Activated naive CD4-positive, alpha-beta T cell treated with anti-CD3 and anti-CD28 coated beads for 36 hours (primary cell): ENCODE data around the gene TTC36. TPM values are rescaled to one million over a fixed set of nuclear protein-coding genes. Genes with fewer than 3 reads are reported as not detected.

Source experiments
- CTCF ChIA-PET: fragments of 350-600 bp; sonication (Branson Sonifier 250); formaldehyde crosslinking; loops from one replicate; lab custom pipeline; 2021; ENCODE audit warnings: antibody characterized with exemption; lab: Charles Lee
- DNase-seq: peaks from one replicate; pipeline ENCODE4 v3.0.0-alpha.2; 2020
- H3K27ac Mint-ChIP-seq: one replicate; pipeline ENCODE4 v1.8.0; 2021; ENCODE audit warnings: mild to moderate bottlenecking, mixed read lengths
- H3K27me3 Mint-ChIP-seq: one replicate; pipeline ENCODE4 v1.8.0; 2021; ENCODE audit warnings: low read depth, mixed read lengths
- H3K36me3 Mint-ChIP-seq: one replicate; pipeline ENCODE4 v1.8.0; 2021; ENCODE audit warnings: low read depth, mixed read lengths
- H3K4me1 Mint-ChIP-seq: one replicate; pipeline ENCODE4 v1.8.0; 2021; ENCODE audit warnings: low read depth, mixed read lengths
- H3K4me3 Mint-ChIP-seq: one replicate; pipeline ENCODE4 v1.8.0; 2021; ENCODE audit warnings: mild to moderate bottlenecking, moderate library complexity, mixed read lengths
- H3K9me3 Mint-ChIP-seq: one replicate; pipeline ENCODE4 v1.8.0; 2021; ENCODE audit warnings: mixed read lengths
- intact Hi-C: fragments of 100-400 bp; cut with micrococcal nuclease; formaldehyde crosslinking; loops from one replicate; pipeline ENCODE4 v1.15.1; 2023
- total RNA-seq, 2 experiments: library from RNA; stranded (reverse); gene quantifications; one replicate each; pipeline ENCODE4 v1.2.3, GENCODE V29; 2021

TTC36 gene
- total RNA-seq, 2 experiments from 2014 or later = not detected

DNA sequence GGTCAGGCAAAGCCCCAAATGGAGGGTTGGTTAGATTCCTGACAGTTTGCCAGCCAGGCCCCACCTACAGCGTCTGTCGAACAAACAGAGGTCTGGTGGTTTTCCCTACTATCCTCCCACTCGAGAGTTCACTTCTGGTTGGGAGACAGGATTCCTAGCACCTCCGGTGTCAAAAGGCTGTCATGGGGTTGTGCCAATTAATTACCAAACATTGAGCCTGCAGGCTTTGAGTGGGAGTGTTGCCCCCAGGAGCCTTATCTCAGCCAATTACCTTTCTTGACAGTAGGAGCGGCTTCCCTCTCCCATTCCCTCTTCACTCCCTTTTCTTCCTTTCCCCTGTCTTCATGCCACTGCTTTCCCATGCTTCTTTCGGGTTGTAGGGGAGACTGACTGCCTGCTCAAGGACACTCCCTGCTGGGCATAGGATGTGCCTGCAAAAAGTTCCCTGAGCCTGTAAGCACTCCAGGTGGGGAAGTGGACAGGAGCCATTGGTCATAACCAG is 4.7 kb upstream of the TTC36 start:
- peaks cover 6% of the 10 kb centered on the region for H3K4me1 Mint-ChIP-seq
- H3K9me3 Mint-ChIP-seq = no peaks in the 10 kb centered on the region
- H3K27ac Mint-ChIP-seq = no peak overlapping the region
- H3K36me3 Mint-ChIP-seq = peaks cover 14% of the 10 kb centered on the region
- no peaks in the 10 kb centered on the region for H3K27me3 Mint-ChIP-seq
- H3K4me3 Mint-ChIP-seq = no peak overlapping the region
- no peak for DNase-seq
- CTCF ChIA-PET = no interaction called here
- intact Hi-C loops = no loop called here

DNA sequence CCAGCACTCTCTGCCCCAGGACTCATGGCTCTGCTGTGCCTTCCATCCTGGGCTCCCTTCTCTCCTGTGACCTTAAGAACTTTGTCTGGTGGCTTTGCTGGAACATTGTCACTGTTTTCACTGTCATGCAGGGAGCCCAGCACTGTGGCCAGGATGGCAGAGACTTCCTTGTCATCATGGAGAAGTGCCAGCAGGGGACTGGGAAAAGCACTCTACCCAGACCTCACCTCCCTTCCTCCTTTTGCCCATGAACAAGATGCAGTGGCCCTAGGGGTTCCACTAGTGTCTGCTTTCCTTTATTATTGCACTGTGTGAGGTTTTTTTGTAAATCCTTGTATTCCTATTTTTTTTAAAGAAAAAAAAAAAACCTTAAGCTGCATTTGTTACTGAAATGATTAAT is 2.9 kb upstream of the TTC36 start:
- Mint-ChIP-seq H3K27ac (no peak overlapping the region), H3K4me1 (peaks cover 16% of the 10 kb centered on the region), H3K27me3 (no peaks in the 10 kb centered on the region), H3K9me3 (no peaks in the 10 kb centered on the region), H3K36me3 (peaks cover 14% of the 10 kb centered on the region), H3K4me3 (no peak overlapping the region)
- CTCF ChIA-PET = interaction anchor here (0.7 to 0.9 kb wide), 2 partner anchors 18 to 84 kb away, joined by 3 to 4 read pairs; no protein-coding TSS in a partner anchor
- intact Hi-C loops = no loop called here
- DNase-seq = no peak

DNA sequence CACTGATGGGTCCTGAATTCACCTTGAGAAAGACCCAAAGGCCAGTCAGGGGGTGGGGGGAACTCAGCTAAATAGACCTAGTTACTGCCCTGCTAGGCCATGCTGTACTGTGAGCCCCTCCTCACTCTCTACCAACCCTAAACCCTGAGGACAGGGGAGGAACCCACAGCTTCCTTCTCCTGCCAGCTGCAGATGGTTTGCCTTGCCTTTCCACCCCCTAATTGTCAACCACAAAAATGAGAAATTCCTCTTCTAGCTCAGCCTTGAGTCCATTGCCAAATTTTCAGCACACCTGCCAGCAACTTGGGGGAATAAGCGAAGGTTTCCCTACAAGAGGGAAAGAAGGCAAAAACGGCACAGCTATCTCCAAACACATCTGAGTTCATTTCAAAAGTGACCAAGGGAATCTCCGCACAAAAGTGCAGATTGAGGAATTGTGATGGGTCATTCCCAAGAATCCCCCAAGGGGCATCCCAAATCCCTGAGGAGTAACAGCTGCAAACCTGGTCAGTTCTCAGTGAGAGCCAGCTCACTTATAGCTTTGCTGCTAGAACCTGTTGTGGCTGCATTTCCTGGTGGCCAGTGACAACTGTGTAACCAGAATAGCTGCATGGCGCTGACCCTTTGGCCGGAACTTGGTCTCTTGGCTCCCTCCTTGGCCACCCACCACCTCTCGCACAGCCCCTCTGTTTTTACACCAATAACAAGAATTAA is 2.4 kb upstream of the TTC36 start:
- Mint-ChIP-seq H3K4me3 (no peak overlapping the region), H3K27me3 (no peaks in the 10 kb centered on the region), H3K4me1 (peaks cover 21% of the 10 kb centered on the region), H3K27ac (no peak overlapping the region), H3K9me3 (no peaks in the 10 kb centered on the region), H3K36me3 (peaks cover 14% of the 10 kb centered on the region)
- CTCF ChIA-PET = interaction anchor here (0.7 to 0.9 kb wide), 3 partner anchors 19 to 88 kb away, joined by 3 to 4 read pairs (median 3); no protein-coding TSS in a partner anchor
- intact Hi-C loops = no loop called here
- no peak for DNase-seq

DNA sequence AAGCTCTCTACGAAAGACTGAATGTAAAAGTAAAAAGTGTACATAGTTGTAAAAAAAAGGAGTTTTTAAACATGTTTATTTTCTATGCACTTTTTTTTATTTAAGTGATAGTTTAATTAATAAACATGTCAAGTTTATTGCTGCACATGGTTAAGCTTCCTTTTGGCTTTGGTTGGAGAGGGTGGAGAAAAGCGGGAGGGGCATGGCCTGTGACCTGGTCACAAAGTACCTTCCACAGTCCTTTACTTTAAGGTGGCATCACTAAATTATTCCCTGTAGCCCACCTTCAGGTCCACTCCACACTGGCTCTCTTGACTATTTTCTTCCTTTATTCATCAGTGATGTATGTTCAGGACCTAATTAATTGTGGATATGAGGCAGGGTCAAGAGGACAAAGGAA is 586 bp upstream of the TTC36 start:
- no peak for DNase-seq
- peaks cover 6% of the 10 kb centered on the region for H3K36me3 Mint-ChIP-seq
- CTCF ChIA-PET = interaction anchor here (0.5 to 0.7 kb wide), 2 partner anchors 13 to 25 kb away, joined by 3 to 4 read pairs; no protein-coding TSS in a partner anchor
- H3K27ac Mint-ChIP-seq = no peak overlapping the region
- no peaks in the 10 kb centered on the region for H3K27me3 Mint-ChIP-seq
- no peaks in the 10 kb centered on the region for H3K9me3 Mint-ChIP-seq
- intact Hi-C loops = no loop called here
- peaks cover 29% of the 10 kb centered on the region for H3K4me1 Mint-ChIP-seq
- no peak overlapping the region for H3K4me3 Mint-ChIP-seq

- CTCF ChIA-PET = no interaction called here
- Mint-ChIP-seq H3K4me1 (peaks cover 33% of the 10 kb centered on the region), H3K9me3 (no peaks in the 10 kb centered on the region), H3K27ac (no peak overlapping the region), H3K27me3 (no peaks in the 10 kb centered on the region), H3K36me3 (peaks cover 5% of the 10 kb centered on the region), H3K4me3 (no peak overlapping the region)
- DNase-seq = no peak
- intact Hi-C loops = no loop called here
Measured at GRCh38 chr11:118528511-118528910, 1.2 kb downstream of the TTC36 start.

DNA sequence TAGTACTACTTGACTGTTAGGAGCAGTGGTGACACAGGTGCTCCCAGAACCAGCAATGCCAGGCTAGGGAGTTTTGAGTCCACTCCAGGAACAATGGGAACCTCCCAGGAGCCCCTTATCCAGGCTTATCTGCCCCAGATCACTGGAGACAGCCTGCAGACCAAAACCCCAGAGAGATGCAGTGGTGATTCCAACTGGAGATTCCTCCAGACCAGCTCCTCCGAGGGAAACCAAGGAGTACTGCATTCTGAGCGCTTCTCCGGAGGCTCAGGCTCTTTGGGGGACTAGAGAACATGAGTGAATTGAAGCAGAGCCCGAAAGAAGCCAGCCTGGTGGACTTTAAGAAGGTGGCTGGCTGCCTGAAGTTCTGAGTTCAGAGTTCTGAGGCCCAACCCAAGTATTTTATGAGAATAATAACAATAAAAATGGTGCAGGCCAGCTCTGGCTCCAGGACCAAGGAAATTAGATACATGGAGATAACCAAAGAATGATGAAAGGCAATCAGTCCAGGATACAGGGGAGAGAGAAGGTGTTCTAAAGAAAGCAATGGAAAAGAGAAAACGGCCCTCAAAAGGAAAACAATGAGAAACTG is 2.4 kb downstream of the TTC36 start:
- Mint-ChIP-seq H3K9me3 (no peaks in the 10 kb centered on the region), H3K27me3 (no peaks in the 10 kb centered on the region), H3K27ac (no peak overlapping the region), H3K4me1 (peaks cover 30% of the 10 kb centered on the region), H3K36me3 (no peaks in the 10 kb centered on the region), H3K4me3 (peak overlapping the region; percentile 70)
- intact Hi-C loops = loop anchor here (1.0 to 2.0 kb wide), 2 partner anchors 37 to 489 kb away; partner anchors contain the start of genes RPS25 and TRAPPC4
- DNase-seq = no peak
- CTCF ChIA-PET = no interaction called here

DNA sequence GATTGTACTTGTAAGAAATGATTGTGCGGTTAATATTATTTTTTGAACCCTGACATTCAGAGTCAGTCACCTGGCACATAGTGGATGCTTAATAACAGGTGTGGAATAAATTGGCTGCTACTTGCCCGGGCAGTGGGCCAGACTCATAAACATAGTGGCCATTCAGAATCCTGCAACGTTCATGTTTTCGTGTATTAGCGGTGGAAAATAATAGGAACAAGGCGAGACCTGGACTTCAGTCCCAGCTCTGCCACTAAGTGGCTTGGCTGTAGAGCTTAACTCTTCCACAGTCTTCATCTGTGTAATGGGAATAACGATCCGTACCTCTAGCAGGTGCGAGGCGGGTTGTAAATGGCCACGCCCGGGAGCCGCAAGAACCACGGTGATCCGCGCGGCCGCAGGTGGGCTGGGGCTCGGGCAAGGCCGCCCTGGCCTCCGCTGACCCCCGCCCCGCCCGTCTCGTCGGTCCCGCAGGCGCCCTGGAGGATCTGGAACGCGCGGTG is 3.0 kb downstream of the TTC36 start:
- H3K27ac Mint-ChIP-seq = no peak overlapping the region
- no peaks in the 10 kb centered on the region for H3K36me3 Mint-ChIP-seq
- no peaks in the 10 kb centered on the region for H3K27me3 Mint-ChIP-seq
- DNase-seq = no peak
- peak overlapping the region; percentile 70 for H3K4me3 Mint-ChIP-seq
- intact Hi-C loops = loop anchor here (1.0 to 2.0 kb wide), 2 partner anchors 36 to 489 kb away; partner anchors contain the start of genes RPS25 and TRAPPC4
- no peaks in the 10 kb centered on the region for H3K9me3 Mint-ChIP-seq
- CTCF ChIA-PET = no interaction called here
- peaks cover 30% of the 10 kb centered on the region for H3K4me1 Mint-ChIP-seq

GRCh38 chr11:118530683-118531596 is 3.7 kb downstream of the TTC36 start, which contains the start of gene TMEM25:
Gene TMEM25, plus strand, starts transcription at chr11:118531192. Its CDS starts 610 bp downstream, at chr11:118531802.
- no peaks in the 10 kb centered on the region for H3K36me3 Mint-ChIP-seq
- DNase-seq = peak; percentile 75
- H3K27me3 Mint-ChIP-seq = no peaks in the 10 kb centered on the region
- CTCF ChIA-PET = no interaction called here
- intact Hi-C loops = loop anchor here (1.0 to 2.0 kb wide), 3 partner anchors 35 to 488 kb away; partner anchors contain the start of genes ATP5MG, RPS25 and TRAPPC4
- H3K4me1 Mint-ChIP-seq = peaks cover 30% of the 10 kb centered on the region
- H3K4me3 Mint-ChIP-seq = peak within 1 kb of the TSS; percentile 95
- no peak within 1 kb of the TSS for H3K27ac Mint-ChIP-seq
- no peaks in the 10 kb centered on the region for H3K9me3 Mint-ChIP-seq

DNA sequence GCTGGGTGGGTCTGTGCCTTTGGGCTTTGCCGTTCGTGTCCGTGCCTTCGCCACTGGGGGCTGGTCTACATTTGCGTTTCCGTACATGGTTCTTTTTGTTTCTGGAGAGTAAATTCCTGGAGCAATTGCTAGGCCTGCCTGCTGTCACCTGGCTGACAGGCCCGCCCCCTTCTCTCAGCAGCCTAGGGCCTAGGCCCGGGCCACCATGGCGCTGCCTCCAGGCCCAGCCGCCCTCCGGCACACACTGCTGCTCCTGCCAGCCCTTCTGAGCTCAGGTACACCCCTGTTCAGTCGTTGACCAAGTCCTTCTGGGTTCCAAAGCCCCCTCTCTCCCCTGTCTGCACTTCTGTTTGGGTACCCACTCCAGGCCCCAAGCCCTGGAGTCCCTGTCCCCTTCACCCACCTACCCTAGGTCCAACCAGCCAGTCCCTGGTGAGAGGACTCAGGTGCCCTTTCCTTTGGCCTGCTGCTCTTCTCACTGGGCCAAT is 4.4 kb downstream of the TTC36 start:
- DNase-seq = no peak

DNA sequence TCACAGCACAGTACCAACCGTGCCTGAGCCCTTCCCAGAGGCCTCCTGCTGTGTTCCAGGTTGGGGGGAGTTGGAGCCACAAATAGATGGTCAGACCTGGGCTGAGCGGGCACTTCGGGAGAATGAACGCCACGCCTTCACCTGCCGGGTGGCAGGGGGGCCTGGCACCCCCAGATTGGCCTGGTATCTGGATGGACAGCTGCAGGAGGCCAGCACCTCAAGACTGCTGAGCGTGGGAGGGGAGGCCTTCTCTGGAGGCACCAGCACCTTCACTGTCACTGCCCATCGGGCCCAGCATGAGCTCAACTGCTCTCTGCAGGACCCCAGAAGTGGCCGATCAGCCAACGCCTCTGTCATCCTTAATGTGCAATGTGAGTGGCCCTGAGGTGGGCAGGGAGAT is 4.8 kb downstream of the TTC36 start:
- no peak overlapping the region for H3K27ac Mint-ChIP-seq
- H3K27me3 Mint-ChIP-seq = no peaks in the 10 kb centered on the region
- intact Hi-C loops = no loop called here
- H3K36me3 Mint-ChIP-seq = no peaks in the 10 kb centered on the region
- peak overlapping the region; percentile 95 for H3K4me3 Mint-ChIP-seq
- CTCF ChIA-PET = no interaction called here
- peaks cover 28% of the 10 kb centered on the region for H3K4me1 Mint-ChIP-seq
- no peaks in the 10 kb centered on the region for H3K9me3 Mint-ChIP-seq
- no peak for DNase-seq

More for the DNA sequence above, 4.4 kb downstream of the TTC36 start:
- Mint-ChIP-seq H3K27ac (no peak overlapping the region), H3K4me3 (peak overlapping the region; percentile 95), H3K9me3 (no peaks in the 10 kb centered on the region), H3K4me1 (peaks cover 28% of the 10 kb centered on the region), H3K36me3 (no peaks in the 10 kb centered on the region), H3K27me3 (no peaks in the 10 kb centered on the region)
- CTCF ChIA-PET = no interaction called here
- intact Hi-C loops = loop anchor here (1.0 to 2.0 kb wide), 2 partner anchors 130 to 487 kb away; partner anchors contain the start of genes ATP5MG, RPS25 and TRAPPC4

- DNase-seq = no peak
- Mint-ChIP-seq H3K27ac (no peak overlapping the region), H3K9me3 (no peaks in the 10 kb centered on the region), H3K27me3 (no peaks in the 10 kb centered on the region), H3K4me3 (peak overlapping the region; percentile 4), H3K4me1 (peaks cover 25% of the 10 kb centered on the region), H3K36me3 (no peaks in the 10 kb centered on the region)
- intact Hi-C loops = no loop called here
- CTCF ChIA-PET = no interaction called here
Measured at GRCh38 chr11:118532852-118533768, 5.8 kb downstream of the TTC36 start.
